Measurements from ENCODE around the gene SLC11A1. TPM values are rescaled to one million over a fixed set of nuclear protein-coding genes. Genes with fewer than 3 reads are reported as not detected.

SLC11A1 gene
- total and polyA plus RNA-seq, 8 donors: 4.2 to 20.4 (median 8.9) TPM; not detected in 1

GRCh38 chr2:218340656-218341055 lies 41.4 kb upstream of the SLC11A1 start:
- Histone ChIP-seq H3K4me3 (no peak overlapping the region), H3K4me1 (peaks cover 0 to 12% (median 6%) of the 10 kb centered on the region in 4 donors), H3K36me3 (peaks cover 0 to 56% (median 50%) of the 10 kb centered on the region in 4 donors), H3K27ac (no peak overlapping the region), H3K9me3 (no peaks in the 10 kb centered on the region), H3K27me3 (no peaks in the 10 kb centered on the region)
- no peak for DNase-seq
- WGBS, 5 donors: 88 to 92% (median 91%) methylated on average over 9 of the region's 9 CpGs
- intact Hi-C loops (cut with DNase I; ENCODE audit: low total_unique reads): no loop called here
- TF ChIP-seq POLR2A (IDR thresholded peaks at IDR 0.05) (no peak), EP300 (IDR thresholded peaks at IDR 0.05) (no peak), POLR2AphosphoS5 (IDR thresholded peaks at IDR 0.05) (no peak)

- no peak for TF ChIP-seq CTCF (IDR thresholded peaks at IDR 0.05)
- TF ChIP-seq EP300 (IDR thresholded peaks at IDR 0.05): no peak
- no peak for TF ChIP-seq POLR2A (IDR thresholded peaks at IDR 0.05)
- no peak for TF ChIP-seq POLR2AphosphoS5 (IDR thresholded peaks at IDR 0.05)
- H3K9me3 ChIP-seq: no peaks in the 10 kb centered on the region
- H3K4me1 ChIP-seq: peaks cover 0 to 12% (median 5%) of the 10 kb centered on the region in 4 donors
- no peaks in the 10 kb centered on the region for H3K27me3 ChIP-seq
- no peak for DNase-seq
- no peak overlapping the region for H3K27ac ChIP-seq
- intact Hi-C loops (cut with DNase I; ENCODE audit: low total_unique reads): no loop called here
- peaks cover 0 to 62% (median 56%) of the 10 kb centered on the region in 4 donors for H3K36me3 ChIP-seq
- 92 to 96% (median 95%) methylated on average over 4 to 8 of the region's 8 CpGs for WGBS, 5 donors
- no peak overlapping the region for H3K4me3 ChIP-seq
Measured at GRCh38 chr2:218341381-218341780, 40.7 kb upstream of the SLC11A1 start.

DNA sequence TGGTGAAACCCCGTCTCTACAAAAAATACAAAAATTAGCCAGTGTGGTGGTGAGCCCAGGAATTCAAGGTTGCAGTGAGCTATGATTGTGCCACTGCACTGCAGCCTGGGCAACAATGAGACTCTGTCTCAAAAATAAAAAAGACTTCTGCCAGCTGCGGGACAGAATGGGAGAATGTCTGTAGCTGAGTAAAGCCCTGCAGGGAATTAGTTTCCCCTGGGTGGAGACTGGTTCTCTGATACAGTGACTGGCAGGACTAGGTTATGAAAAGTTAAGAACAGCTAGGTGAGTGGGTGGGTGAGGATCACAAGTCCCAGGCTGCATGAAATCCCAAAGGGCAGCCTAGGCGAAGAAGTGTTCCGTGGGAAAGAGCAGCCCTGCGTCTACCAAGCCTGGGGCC lies 39.2 kb upstream of the SLC11A1 start:
- no peak overlapping the region for H3K27ac ChIP-seq
- TF ChIP-seq CTCF (IDR thresholded peaks at IDR 0.05): no peak
- no peak for TF ChIP-seq EP300 (IDR thresholded peaks at IDR 0.05)
- TF ChIP-seq POLR2AphosphoS5 (IDR thresholded peaks at IDR 0.05): no peak
- no peak for TF ChIP-seq POLR2A (IDR thresholded peaks at IDR 0.05)
- H3K4me3 ChIP-seq: no peak overlapping the region
- H3K27me3 ChIP-seq: no peaks in the 10 kb centered on the region
- intact Hi-C loops (cut with DNase I; ENCODE audit: low total_unique reads): no loop called here
- 75 to 95% (median 91%) methylated on average over 5 of the region's 5 CpGs for whole genome bisulfite sequencing, 5 donors
- H3K36me3 ChIP-seq: peaks cover 0 to 66% (median 60%) of the 10 kb centered on the region in 4 donors
- H3K9me3 ChIP-seq: no peaks in the 10 kb centered on the region
- H3K4me1 ChIP-seq: peaks cover 0 to 12% (median 5%) of the 10 kb centered on the region in 4 donors
- no peak for DNase-seq

- Histone ChIP-seq H3K36me3 (peaks cover 0 to 66% (median 60%) of the 10 kb centered on the region in 4 donors), H3K9me3 (no peaks in the 10 kb centered on the region), H3K27me3 (no peaks in the 10 kb centered on the region), H3K27ac (peak overlapping the region in 2 of 5 donors; percentile 26 to 35), H3K4me3 (no peak overlapping the region), H3K4me1 (peaks cover 0 to 12% (median 5%) of the 10 kb centered on the region in 4 donors)
- 67 to 83% (median 75%) methylated on average over 2 to 3 of the region's 3 CpGs for WGBS, 5 donors
- intact Hi-C loops (cut with DNase I; ENCODE audit: low total_unique reads): no loop called here
- DNase-seq: no peak
- no peak for TF ChIP-seq POLR2A (IDR thresholded peaks at IDR 0.05)
- no peak for TF ChIP-seq POLR2AphosphoS5 (IDR thresholded peaks at IDR 0.05)
Measured at GRCh38 chr2:218343591-218343990, 38.5 kb upstream of the SLC11A1 start.

DNA sequence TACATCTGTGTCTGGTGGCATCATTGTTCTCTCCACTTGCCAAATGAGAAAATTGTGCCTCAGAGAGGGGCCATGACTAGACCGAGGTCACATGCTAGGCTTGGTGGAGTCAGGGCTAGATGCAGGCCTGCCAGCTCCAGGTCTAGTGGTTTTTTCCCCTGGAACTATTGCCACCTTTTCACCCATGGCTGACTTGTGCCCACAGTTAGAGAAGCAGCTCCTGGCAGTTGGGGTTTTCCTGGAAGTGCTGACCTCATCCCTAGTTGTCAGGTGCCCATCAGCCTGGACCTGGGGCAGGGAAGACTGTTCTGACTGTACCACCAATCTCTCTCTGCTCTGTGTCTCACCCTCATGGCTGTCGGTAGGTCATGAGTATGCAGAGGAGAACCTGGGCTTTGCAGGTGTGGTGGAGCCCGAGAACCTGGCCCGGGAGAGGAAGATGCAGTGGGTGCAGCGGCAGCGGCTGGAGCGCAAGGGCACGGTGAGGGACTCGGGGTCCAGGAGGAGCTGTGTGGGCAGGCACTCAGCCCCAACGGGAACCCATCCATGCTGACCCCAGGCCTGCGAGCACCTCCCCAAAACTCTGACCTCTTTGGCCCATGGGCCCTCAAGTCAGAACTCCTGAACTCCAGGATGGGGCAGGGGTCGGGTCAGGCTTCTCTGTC lies 37.9 kb upstream of the SLC11A1 start:
- intact Hi-C loops (cut with DNase I; ENCODE audit: low total_unique reads): no loop called here
- no peak for DNase-seq
- no peaks in the 10 kb centered on the region for H3K9me3 ChIP-seq
- H3K4me3 ChIP-seq: no peak overlapping the region
- peak overlapping the region in 1 of 5 donors; percentile 26 for H3K27ac ChIP-seq
- WGBS, 5 donors: 91 to 98% (median 95%) methylated on average over 9 to 12 of the region's 12 CpGs
- H3K27me3 ChIP-seq: no peaks in the 10 kb centered on the region
- TF ChIP-seq POLR2A (IDR thresholded peaks at IDR 0.05) (no peak), POLR2AphosphoS5 (IDR thresholded peaks at IDR 0.05) (no peak), CTCF (IDR thresholded peaks at IDR 0.05) (no peak)
- H3K36me3 ChIP-seq: peaks cover 0 to 66% (median 60%) of the 10 kb centered on the region in 4 donors
- peaks cover 0 to 12% (median 5%) of the 10 kb centered on the region in 4 donors for H3K4me1 ChIP-seq

Measured in stomach (tissue), 9 donors.